GM18858 (cell line): ENCODE measurements around the gene EMC10.
"Not testable (repeated sequence)": the region's sequence is repeated elsewhere in the genome, so short reads cannot be mapped to it uniquely, and the experiment has no call there.

Source experiments
- ATAC-seq: cut with Tn5 transposase; IDR thresholded peaks from one replicate; pipeline ENCODE4 v1.9.1; 2021; ENCODE audit not compliant: unreplicated experiment

Gene EMC10

GRCh38 chr19:50450369-50451222 is 25.7 kb upstream of the EMC10 start:
- ATAC-seq, result no peak

GRCh38 chr19:50451223-50451534 is 25.1 kb upstream of the EMC10 start:
- ATAC-seq, result no peak

DNA sequence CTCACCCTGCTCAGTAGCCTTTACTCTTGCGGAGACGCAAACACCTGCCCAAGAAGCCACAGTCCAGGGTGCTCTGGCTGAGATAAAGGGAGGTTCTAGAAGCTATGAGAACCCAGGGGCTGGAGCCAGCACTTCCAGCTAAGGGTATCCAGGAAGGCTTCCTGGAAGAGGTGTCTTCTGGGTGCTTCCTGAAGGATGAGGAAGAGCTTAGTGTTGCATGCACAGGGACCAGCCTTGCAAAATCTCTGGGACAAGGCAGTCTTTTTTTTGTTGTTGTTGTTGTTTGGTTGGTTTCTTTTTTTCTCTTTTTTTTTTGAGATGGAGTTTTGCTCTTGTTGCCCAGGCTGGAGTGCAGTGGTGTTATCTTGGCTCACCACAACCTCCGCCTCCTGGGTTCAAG is 23.1 kb upstream of the EMC10 start:
- no peak for ATAC-seq

GRCh38 chr19:50455992-50456391 is 20.3 kb upstream of the EMC10 start:
- ATAC-seq, result no peak

DNA sequence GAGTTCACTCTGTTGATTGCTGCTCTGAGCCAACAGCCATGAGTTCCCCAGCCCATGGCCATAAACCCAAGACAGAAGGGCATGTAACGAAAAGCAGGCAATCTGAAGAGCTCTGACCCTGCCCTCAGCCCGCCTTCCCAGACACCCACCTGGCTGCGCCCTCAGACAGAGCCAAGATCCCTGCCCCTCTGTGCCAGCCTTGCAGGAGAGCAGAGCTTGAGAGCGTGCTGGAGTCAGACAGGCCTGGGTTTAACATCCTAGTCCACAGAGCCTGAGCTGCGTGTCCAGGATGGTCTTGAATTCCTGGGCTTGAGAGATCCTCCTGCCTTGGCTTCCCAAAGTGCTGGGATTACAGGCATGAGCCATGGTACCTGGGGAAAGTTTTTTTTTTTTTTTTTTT is 19.0 kb upstream of the EMC10 start:
- no peak for ATAC-seq

DNA sequence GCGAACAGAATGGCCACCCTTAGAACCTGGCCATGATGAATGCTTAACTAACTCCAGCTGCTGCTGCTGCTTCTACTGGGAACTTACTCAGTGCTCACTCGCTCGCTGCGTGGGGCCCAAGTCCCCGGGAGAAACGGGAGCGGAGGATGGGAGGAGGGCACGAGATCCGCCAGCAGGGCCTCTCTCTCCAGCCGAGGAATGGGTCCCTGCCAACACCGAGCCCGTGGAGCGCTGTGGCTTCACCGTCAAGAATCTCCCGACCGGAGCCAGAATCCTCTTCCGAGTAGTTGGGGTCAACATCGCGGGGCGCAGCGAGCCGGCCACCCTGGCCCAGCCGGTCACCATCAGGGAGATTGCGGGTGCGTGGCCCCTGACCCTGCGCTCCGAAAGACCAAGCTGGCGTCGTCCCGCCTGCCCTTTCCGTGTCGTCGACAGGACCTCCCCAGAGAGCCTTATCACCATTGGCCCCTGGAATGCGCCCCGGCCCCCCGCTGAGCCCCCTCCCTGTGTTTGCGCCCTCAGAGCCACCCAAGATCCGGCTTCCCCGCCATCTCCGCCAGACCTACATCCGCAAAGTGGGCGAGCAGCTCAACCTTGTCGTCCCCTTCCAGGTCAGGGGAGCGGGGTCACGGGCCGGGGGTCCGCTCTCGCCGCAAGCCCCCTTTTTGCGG is 17.8 kb upstream of the EMC10 start:
- no peak for ATAC-seq

GRCh38 chr19:50459067-50459456 is 17.2 kb upstream of the EMC10 start:
- ATAC-seq, result no peak

GRCh38 chr19:50459638-50460037 is 16.7 kb upstream of the EMC10 start:
- no peak for ATAC-seq

DNA sequence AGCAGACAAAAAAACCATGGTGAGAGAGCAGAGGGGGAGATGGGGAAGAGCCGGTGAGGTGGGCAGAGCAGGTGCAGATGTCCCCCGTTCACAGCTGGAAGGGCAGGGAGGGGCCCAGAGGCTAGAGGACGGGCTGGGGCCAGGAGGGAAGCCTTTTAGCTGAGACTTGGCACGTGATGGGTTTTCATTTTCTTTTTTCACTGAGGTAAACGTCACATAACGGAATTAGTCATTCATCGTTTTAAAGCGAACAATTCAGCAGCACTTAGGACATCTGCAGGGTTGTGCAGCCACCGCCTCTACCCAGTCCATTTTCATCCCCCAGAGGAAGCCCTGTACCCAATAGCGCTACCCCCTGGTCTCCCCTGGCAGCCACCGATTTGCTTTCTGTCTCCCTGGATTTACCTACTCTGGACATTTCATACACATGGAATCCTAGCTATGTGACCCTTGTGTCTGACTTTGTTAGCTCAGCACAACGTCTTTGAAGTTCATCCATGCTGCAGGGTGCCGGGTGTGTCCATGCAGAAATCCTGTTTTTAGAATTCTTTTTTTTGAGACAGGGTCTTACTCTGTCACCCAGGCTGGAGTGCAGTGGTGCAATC is 16.0 kb upstream of the EMC10 start:
- no peak for ATAC-seq

DNA sequence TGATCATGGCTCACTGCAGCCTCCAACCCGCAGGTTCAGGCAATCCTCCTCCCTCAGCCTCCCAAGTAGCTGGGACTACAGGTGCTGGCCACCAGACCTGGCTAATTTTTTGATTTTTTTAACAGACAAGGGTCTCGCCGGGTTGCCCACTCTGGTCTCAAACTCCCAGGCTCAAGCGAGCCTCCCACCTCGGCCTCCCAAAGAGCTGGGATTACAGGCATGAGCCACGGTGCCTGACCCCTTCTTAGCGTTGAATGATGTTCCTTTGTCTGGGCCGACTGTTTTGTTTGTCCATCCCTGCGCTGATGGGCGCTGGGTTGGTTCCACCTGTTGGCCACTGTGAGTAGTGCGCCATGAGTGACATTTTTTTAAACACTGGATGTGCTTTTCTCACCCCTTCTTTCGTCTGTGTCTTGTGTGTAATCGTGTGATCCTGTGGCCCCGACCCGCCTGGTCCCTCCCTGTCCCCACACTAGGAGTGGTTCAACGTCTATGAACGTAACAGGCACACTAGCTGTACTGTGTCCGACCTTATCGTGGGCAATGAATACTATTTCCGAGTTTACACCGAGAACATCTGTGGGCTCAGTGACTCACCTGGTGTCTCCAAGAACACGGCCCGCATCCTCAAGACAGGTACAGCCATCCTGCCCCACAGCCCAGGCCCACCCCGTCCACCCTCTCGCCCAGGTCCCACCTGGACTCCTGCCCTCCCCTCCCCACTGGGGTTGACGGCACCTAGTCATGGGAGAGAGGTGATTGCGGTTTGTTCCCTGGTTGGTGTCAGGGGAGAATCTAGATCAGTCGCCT is 15.0 kb upstream of the EMC10 start:
- no peak for ATAC-seq

GRCh38 chr19:50462970-50463369 is 13.3 kb upstream of the EMC10 start:
- ATAC-seq, result no peak

GRCh38 chr19:50464348-50464747 is 12.0 kb upstream of the EMC10 start:
- ATAC-seq, result no peak

- ATAC-seq, result no peak
These were observed 11.3 kb upstream of the EMC10 start for GRCh38 chr19:50465000-50465399.

GRCh38 chr19:50465986-50466705 is 10.2 kb upstream of the EMC10 start:
- no peak for ATAC-seq

GRCh38 chr19:50466706-50467039 is 9.6 kb upstream of the EMC10 start:
- ATAC-seq, result no peak

- ATAC-seq, result no peak
These were observed 8.7 kb upstream of the EMC10 start for GRCh38 chr19:50467566-50467965.

GRCh38 chr19:50468818-50469217 is 7.5 kb upstream of the EMC10 start:
- no peak for ATAC-seq

DNA sequence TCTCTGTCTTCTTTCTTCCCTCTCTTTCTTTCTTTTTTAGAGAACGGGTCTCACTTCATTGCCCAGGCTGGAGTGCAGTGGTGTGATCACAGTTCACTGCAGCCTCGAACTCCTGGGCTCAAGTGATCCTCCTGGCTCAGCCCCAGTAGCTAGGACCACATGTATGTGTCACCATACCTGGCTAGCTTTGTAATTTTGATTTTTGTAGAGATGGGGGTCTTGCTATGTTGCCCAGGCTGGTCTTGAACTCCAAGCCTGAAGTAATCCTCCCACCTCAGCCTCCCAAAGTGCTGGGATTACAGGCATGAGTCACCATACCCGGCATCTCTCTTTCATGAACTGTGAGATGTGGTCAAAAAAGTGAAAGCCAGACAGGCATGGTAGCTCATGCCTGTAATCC is 3.0 kb upstream of the EMC10 start:
- ATAC-seq, result not testable (repeated sequence)

- ATAC-seq, result no peak
These were observed 1.2 kb upstream of the EMC10 start for GRCh38 chr19:50475101-50475568.

DNA sequence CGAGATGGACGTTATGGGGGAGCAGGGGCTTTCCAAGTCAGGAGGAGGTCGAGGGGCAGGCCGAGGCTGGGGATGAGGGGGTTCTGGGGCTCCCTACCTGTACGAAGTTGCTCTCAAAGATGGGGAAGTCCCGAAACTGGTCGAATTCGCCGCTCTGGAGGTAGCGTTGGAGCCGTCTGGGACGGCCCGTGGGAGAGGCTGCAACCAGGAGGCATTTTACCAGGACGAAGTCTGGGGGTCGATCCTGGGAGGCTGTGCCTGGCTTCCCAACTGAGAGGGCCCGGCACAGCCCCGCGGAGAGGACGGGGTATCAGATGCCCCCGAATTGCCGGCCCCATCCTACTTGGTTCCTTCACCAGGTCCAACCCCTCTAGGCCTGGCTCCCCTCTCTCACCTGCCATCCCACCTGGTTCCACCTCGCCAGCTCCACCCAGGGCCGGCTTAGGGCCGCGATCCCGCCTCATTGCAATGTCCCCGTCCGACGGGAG is 527 bp upstream of the EMC10 start:
- no peak for ATAC-seq

DNA sequence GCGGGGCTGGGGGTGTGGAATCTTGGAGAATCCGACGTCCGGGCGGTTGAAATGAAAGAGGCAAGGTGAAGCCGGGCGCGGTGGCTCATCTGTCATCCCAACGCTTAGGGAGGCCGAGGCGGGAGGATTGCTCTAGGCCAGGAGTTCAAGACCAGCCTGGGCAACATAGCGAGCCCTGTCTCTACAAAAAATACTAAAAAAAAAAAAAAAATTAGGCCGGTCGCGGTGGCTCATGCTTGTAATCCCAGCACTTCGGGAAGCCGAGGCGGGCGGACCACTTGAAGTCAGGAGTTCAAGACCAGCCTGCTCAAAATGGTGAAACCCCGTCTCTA is 566 bp downstream of the EMC10 start:
- ATAC-seq, result no peak
